Ecto neural progenitor cell (in vitro differentiated cells): Measurements from ENCODE around the gene RSPH1.

Experiments
- DNase-seq: peaks from one replicate; pipeline ENCODE4 v3.0.0-alpha.2; 2018; ENCODE audit warnings: low spot score

Gene RSPH1

GRCh38 chr21:42513151-42513984 lies 17.3 kb upstream of the RSPH1 start, which contains the start of gene SLC37A1:
Gene SLC37A1 (plus strand): TSS chr21:42513852. CDS start chr21:42518455, 4,603 bp downstream.
- peak; percentile 60 for DNase-seq

- no peak for DNase-seq
These were observed 16.5 kb upstream of the RSPH1 start for GRCh38 chr21:42512346-42513034.

GRCh38 chr21:42509244-42509643 lies 13.2 kb upstream of the RSPH1 start:
- no peak for DNase-seq

GRCh38 chr21:42508371-42508770 lies 12.3 kb upstream of the RSPH1 start:
- no peak for DNase-seq

- DNase-seq = no peak
These were observed 11.4 kb upstream of the RSPH1 start for GRCh38 chr21:42507418-42507817.

- DNase-seq = no peak
These were observed 9.2 kb upstream of the RSPH1 start for GRCh38 chr21:42505090-42505726.

- DNase-seq = peak; percentile 9
These were observed 7.7 kb upstream of the RSPH1 start for GRCh38 chr21:42503711-42504110.

GRCh38 chr21:42500736-42501135 lies 4.7 kb upstream of the RSPH1 start:
- no peak for DNase-seq

GRCh38 chr21:42500225-42500624 lies 4.2 kb upstream of the RSPH1 start:
- no peak for DNase-seq

GRCh38 chr21:42499444-42500112 lies 3.6 kb upstream of the RSPH1 start:
- DNase-seq = peak; percentile 67

- DNase-seq = no peak
These were observed 2.0 kb upstream of the RSPH1 start for GRCh38 chr21:42498012-42498411.

GRCh38 chr21:42496839-42497202 lies 797 bp upstream of the RSPH1 start:
- no peak for DNase-seq

- DNase-seq = no peak
These were observed 282 bp downstream of the RSPH1 start for GRCh38 chr21:42495765-42496119.

GRCh38 chr21:42495027-42495426 lies 997 bp downstream of the RSPH1 start:
- no peak for DNase-seq

GRCh38 chr21:42493109-42494060 lies 2.6 kb downstream of the RSPH1 start:
- no peak for DNase-seq

GRCh38 chr21:42492201-42492600 lies 3.8 kb downstream of the RSPH1 start:
- no peak for DNase-seq

GRCh38 chr21:42491328-42491727 lies 4.7 kb downstream of the RSPH1 start:
- DNase-seq = no peak

GRCh38 chr21:42490720-42491119 lies 5.3 kb downstream of the RSPH1 start:
- DNase-seq = no peak

- no peak for DNase-seq
These were observed 6.0 kb downstream of the RSPH1 start for GRCh38 chr21:42489991-42490390.

GRCh38 chr21:42489006-42489563 lies 6.9 kb downstream of the RSPH1 start:
- DNase-seq = no peak

- no peak for DNase-seq
These were observed 9.5 kb downstream of the RSPH1 start for GRCh38 chr21:42486531-42486930.
